H1 (cell line): ENCODE data around the gene PDPK1. TPM values are rescaled to one million over a fixed set of nuclear protein-coding genes. Genes with fewer than 3 reads are reported as not detected.
A peak's percentile ranks its signal among the peaks of the same experiment; 100 is the strongest.

Source experiments
- CTCF ChIA-PET: fragments of 300-600 bp; sonication (Branson Sonifier 250); formaldehyde crosslinking; loops from one replicate; lab custom pipeline; 2021; ENCODE audit not compliant: partially characterized antibody; lab: Charles Lee
- POLR2A ChIA-PET: fragments of 300-600 bp; sonication (Branson Sonifier 250); formaldehyde crosslinking; loops from one replicate; lab custom pipeline; 2021; ENCODE audit warnings: inconsistent platforms; ENCODE audit not compliant: partially characterized antibody; lab: Charles Lee
- DNase-seq, 2 experiments: peaks; one replicate each; pipeline versions ENCODE4 v3.0.0 to v3.0.0-alpha.2; 2010 to 2022; ENCODE audit warnings: low spot score in 2 of 2, low read depth in 1 of 2, mixed read lengths in 1 of 2
- FAIRE-seq: peaks from 2 replicates; lab custom pipeline; 2011; peaks lifted over from hg19 to GRCh38; lab: Jason Lieb, UNC
- H2AFZ ChIP-seq: 2 replicates; pipeline ENCODE4 v1.8.1; 2012; ENCODE audit warnings: low read length, inconsistent platforms
- H2AK5ac ChIP-seq: 2 replicates; pipeline ENCODE4 v1.6.1; 2013; ENCODE audit warnings: low read depth, low read length
- H2BK120ac ChIP-seq: replicated peaks from 2 replicates; pipeline ENCODE3; 2013; ENCODE audit warnings: low read depth, low read length, inconsistent platforms
- H2BK12ac ChIP-seq: 2 replicates; pipeline ENCODE4 v1.6.1; 2013; ENCODE audit warnings: low read depth, low read length
- H2BK15ac ChIP-seq: 2 replicates; pipeline ENCODE4 v1.6.1; 2013; ENCODE audit warnings: low read length
- H2BK20ac ChIP-seq: 2 replicates; pipeline ENCODE4 v1.6.1; 2013; ENCODE audit warnings: low read length
- H2BK5ac ChIP-seq: 2 replicates; pipeline ENCODE4 v1.6.1; 2013; ENCODE audit warnings: low read depth, low read length
- H3K14ac ChIP-seq: 2 replicates; pipeline ENCODE4 v1.6.1; 2013; ENCODE audit warnings: inconsistent platforms; ENCODE audit not compliant: insufficient read length
- H3K18ac ChIP-seq: 2 replicates; pipeline ENCODE4 v1.6.1; 2013; ENCODE audit warnings: low read length; ENCODE audit errors: extremely low read depth
- H3K23ac ChIP-seq: 2 replicates; pipeline ENCODE4 v1.6.1; 2013; ENCODE audit warnings: inconsistent platforms; ENCODE audit not compliant: insufficient read length
- H3K23me2 ChIP-seq: 2 replicates; pipeline ENCODE4 v1.6.1; 2013; ENCODE audit warnings: low read depth, low read length
- H3K27ac ChIP-seq: 2 replicates; pipeline ENCODE4 v1.6.1; 2011; ENCODE audit warnings: low read depth, low read length, inconsistent platforms
- H3K27me3 ChIP-seq, 4 experiments: replicated peaks in 1 of 4; 1 replicate in 1 of 4; 2 replicates in 3 of 4; pipeline versions ENCODE4 v1.6.1 to v1.8.1; 2011 to 2013; ENCODE audit warnings: low read length in 3 of 4, mild to moderate bottlenecking in 3 of 4, inconsistent platforms in 2 of 4, mixed read lengths in 2 of 4, moderate library complexity in 1 of 4; ENCODE audit not compliant: control insufficient read depth in 3 of 4, insufficient read depth in 3 of 4; ENCODE audit errors: extremely low read depth in 1 of 4
- H3K36me3 ChIP-seq, 4 experiments: 2 replicates each; pipeline versions ENCODE4 v1.6.1 to v1.8.1; 2011 to 2013; ENCODE audit warnings: mild to moderate bottlenecking in 4 of 4, low read length in 3 of 4, moderate library complexity in 2 of 4, control low read depth in 1 of 4, inconsistent platforms in 1 of 4; ENCODE audit not compliant: insufficient read depth in 4 of 4, control insufficient read depth in 2 of 4
- H3K4ac ChIP-seq: replicated peaks from 2 replicates; pipeline ENCODE3; 2013; ENCODE audit warnings: low read length, low read depth, mixed read lengths, inconsistent platforms; ENCODE audit not compliant: insufficient read length
- H3K4me1 ChIP-seq, 4 experiments: replicated peaks in 1 of 4; 1 replicate in 1 of 4; 2 replicates in 3 of 4; pipeline versions ENCODE4 v1.6.1 to v1.8.1; 2011 to 2013; ENCODE audit warnings: low read length in 3 of 4, inconsistent platforms in 2 of 4, mixed read lengths in 1 of 4; ENCODE audit not compliant: insufficient read depth in 4 of 4, control insufficient read depth in 3 of 4
- H3K4me2 ChIP-seq, 2 experiments: 2 replicates each; pipeline versions ENCODE4 v1.6.1 to v1.8.1; 2011 to 2013; ENCODE audit warnings: low read depth in 2 of 2, low read length in 2 of 2, control low read depth in 1 of 2, inconsistent platforms in 1 of 2, mild to moderate bottlenecking in 1 of 2; ENCODE audit not compliant: insufficient read depth in 1 of 2
- H3K4me3 ChIP-seq, 4 experiments: fragments of 200-600, 300-600 bp in 1 of 4; sonication (generic), shearing (Covaris generic), sonication (Bioruptor Twin) in 1 of 4; 2 replicates each; pipeline versions ENCODE4 v1.5.1 to v1.8.1; 2011 to 2016; ENCODE audit warnings: low read length in 4 of 4, low read depth in 3 of 4, control low read depth in 2 of 4, inconsistent platforms in 2 of 4, mild to moderate bottlenecking in 2 of 4, mixed read lengths in 1 of 4, moderate library complexity in 1 of 4; ENCODE audit not compliant: insufficient read depth in 2 of 4; ENCODE audit errors: extremely low read depth in 1 of 4
- H3K56ac ChIP-seq: replicated peaks from 2 replicates; pipeline ENCODE3; 2013; ENCODE audit warnings: low read depth, mild to moderate bottlenecking, mixed read lengths, low read length, inconsistent platforms; ENCODE audit not compliant: insufficient read length
- H3K79me1 ChIP-seq: 2 replicates; pipeline ENCODE4 v1.6.1; 2013; ENCODE audit warnings: low read depth, low read length, control low read depth
- H3K79me2 ChIP-seq, 2 experiments: 2 replicates each; pipeline versions ENCODE4 v1.6.1 to v1.8.1; 2012 to 2013; ENCODE audit warnings: low read length in 2 of 2, mild to moderate bottlenecking in 2 of 2, inconsistent platforms in 1 of 2; ENCODE audit not compliant: insufficient read depth in 2 of 2, control insufficient read depth in 1 of 2
- H3K9ac ChIP-seq, 4 experiments: replicated peaks in 1 of 4; 1 replicate in 1 of 4; 2 replicates in 3 of 4; pipeline versions ENCODE4 v1.6.1 to v1.8.1; 2011 to 2013; ENCODE audit warnings: low read depth in 3 of 4, low read length in 3 of 4, control low read depth in 2 of 4, mild to moderate bottlenecking in 2 of 4, moderate library complexity in 2 of 4, inconsistent platforms in 1 of 4; ENCODE audit errors: extremely low read depth in 1 of 4
- H3K9me3 ChIP-seq, 2 experiments: 2 replicates each; pipeline versions ENCODE4 v1.6.1 to v1.8.1; 2012 to 2013; ENCODE audit warnings: mild to moderate bottlenecking in 2 of 2, moderate library complexity in 2 of 2, control low read depth in 1 of 2, inconsistent platforms in 1 of 2, low read depth in 1 of 2, low read length in 1 of 2, mixed read lengths in 1 of 2; ENCODE audit not compliant: insufficient read depth in 2 of 2
- H4K20me1 ChIP-seq, 2 experiments: replicated peaks in 1 of 2; 2 replicates each; pipeline versions ENCODE3 to v1.8.1; 2011 to 2013; ENCODE audit warnings: inconsistent platforms in 2 of 2, low read length in 2 of 2, mild to moderate bottlenecking in 1 of 2; ENCODE audit not compliant: insufficient read depth in 2 of 2, control insufficient read depth in 1 of 2
- H4K5ac ChIP-seq: 2 replicates; pipeline ENCODE4 v1.6.1; 2013; ENCODE audit warnings: low read length, low read depth, mixed read lengths, inconsistent platforms; ENCODE audit not compliant: insufficient read length
- H4K8ac ChIP-seq: 2 replicates; pipeline ENCODE4 v1.8.0; 2013; ENCODE audit warnings: mild to moderate bottlenecking, moderate library complexity, low read length, inconsistent platforms; ENCODE audit not compliant: insufficient read depth; ENCODE audit errors: extremely low read depth
- H4K91ac ChIP-seq: replicated peaks from 2 replicates; pipeline ENCODE3; 2013; ENCODE audit warnings: low read length, mixed read lengths, inconsistent platforms; ENCODE audit not compliant: insufficient read length
- CTCF ChIP-seq, 3 experiments: IDR thresholded peaks; 1 replicate in 2 of 3; 2 replicates in 1 of 3; pipeline versions ENCODE4 v1.5.1 to v1.6.1; 2011; ENCODE audit warnings: low read length in 3 of 3, mild to moderate bottlenecking in 3 of 3, inconsistent platforms in 2 of 3, low read depth in 1 of 3, moderate library complexity in 1 of 3; ENCODE audit not compliant: insufficient read depth in 1 of 3; ENCODE audit errors: control extremely low read depth in 1 of 3
- GABPA ChIP-seq: IDR thresholded peaks from 2 replicates; pipeline ENCODE4 v1.6.1; 2011; ENCODE audit warnings: mild to moderate bottlenecking, low read length, moderate library complexity, borderline replicate concordance; ENCODE audit not compliant: insufficient read depth
- KDM4A ChIP-seq: IDR thresholded peaks from one replicate; pipeline ENCODE4 v1.7.1; 2012; ENCODE audit warnings: low read depth, mild to moderate bottlenecking, moderate library complexity, low read length, inconsistent platforms; ENCODE audit not compliant: severe bottlenecking
- MAX ChIP-seq: IDR thresholded peaks from 2 replicates; pipeline ENCODE4 v1.6.1; 2012; ENCODE audit warnings: inconsistent platforms
- NANOG ChIP-seq: IDR thresholded peaks from 2 replicates; pipeline ENCODE4 v1.6.1; 2011; ENCODE audit warnings: low read length, low read depth, mild to moderate bottlenecking, inconsistent platforms; ENCODE audit not compliant: insufficient read depth, poor library complexity, severe bottlenecking
- SRF ChIP-seq: IDR thresholded peaks from 2 replicates; pipeline ENCODE4 v1.6.1; 2011; ENCODE audit warnings: mild to moderate bottlenecking, low read depth, low read length, moderate library complexity
- YY1 ChIP-seq: IDR thresholded peaks from 2 replicates; pipeline ENCODE4 v1.6.1; 2011; ENCODE audit warnings: low read depth, mild to moderate bottlenecking, low read length
- WGBS, 2 experiments: shearing (Covaris generic) in 1 of 2; methylation state at CpG; one replicate each; pipeline versions ENCODE4 v1.1.6 to v1.1.7; 2013 to 2015; ENCODE audit warnings: low lambda C conversion rate in 2 of 2, mixed read lengths in 2 of 2, inconsistent platforms in 1 of 2, low coverage in 1 of 2, missing lambda C conversion rate in 1 of 2; ENCODE audit not compliant: insufficient replicate concordance in 2 of 2, insufficient coverage in 1 of 2, insufficient read length in 1 of 2; ENCODE audit errors: extremely low coverage in 1 of 2, missing lambda C conversion rate in 1 of 2; 5-methylcytosine and 5-hydroxymethylcytosine counted together
- polyA plus RNA-seq, 7 experiments: library from polyadenylated mRNA; depleted of rRNA in 3 of 7; stranded (reverse) in 5 of 7; unstranded in 2 of 7; fragments of >200 nt in 5 of 7; fragments of 200-250 nt in 2 of 7; gene quantifications; 1 replicate in 5 of 7; 2 replicates in 1 of 7; 4 replicates in 1 of 7; pipeline versions ENCODE4 v1.2.1 to v1.2.3, GENCODE V29; 2011 to 2013; ENCODE audit warnings: missing spikeins in 2 of 7, mixed read lengths in 2 of 7
- total RNA-seq: library from RNA; stranded (reverse); fragmentation: NEBNext Ultra II Directional; extraction: Animal tissue kit (Norgen Biotek cat#: 25700); gene quantifications from 2 replicates; pipeline ENCODE4 v1.2.1, GENCODE V29; 2021

The PDPK1 gene
- total and polyA plus RNA-seq, 2 of the 8 experiments (the other 6 are each of a cell fraction or from before 2014, with no cell fraction given): 17.1 to 27.8 TPM

- Histone ChIP-seq H3K4ac (no peak overlapping the region), H2BK5ac (peak overlapping the region; percentile 63; the same call in 1 of the 2 replicates), H3K23me2 (peaks cover 8% of the 10 kb centered on the region; the same call in 1 of the 2 replicates), H3K9ac (peak overlapping the region in 1 of 4 experiments; percentile 5; a peak in 1 of 7 replicates), H3K79me1 (peaks cover 12% of the 10 kb centered on the region), H3K36me3 (no peaks in the 10 kb centered on the region), H3K18ac (peak overlapping the region; percentile 48), H4K20me1 (peaks cover 16 to 24% of the 10 kb centered on the region in 2 experiments), H3K14ac (no peak overlapping the region), H3K79me2 (peaks cover 26 to 32% of the 10 kb centered on the region in 2 experiments), H3K4me1 (peaks cover 4 to 37% (median 22%) of the 10 kb centered on the region in 4 experiments), H2AK5ac (peak overlapping the region; percentile 95; the same call in 1 of the 2 replicates), H3K27ac (no peak overlapping the region), H2BK12ac (peak overlapping the region; percentile 96; the same call in 1 of the 2 replicates), H4K5ac (no peak overlapping the region), H3K4me3 (peak overlapping the region in 1 of 4 experiments; percentile 99; a peak in 2 of 8 replicates), H2AFZ (no peak overlapping the region), H3K27me3 (peaks cover 0 to 3% (median 0%) of the 10 kb centered on the region in 4 experiments; a peak in 2 of 7 replicates), H3K4me2 (peak overlapping the region in 1 of 2 experiments; percentile 71; a peak in 2 of 4 replicates), H3K23ac (no peak overlapping the region), H2BK120ac (no peak overlapping the region), H4K91ac (peak overlapping the region; percentile 38), H3K9me3 (no peaks in the 10 kb centered on the region), H2BK20ac (0 out of 2 replicates have a peak overlapping the region, but pooled peaks have one; percentile 43), H2BK15ac (peak overlapping the region; percentile 92; the same call in 1 of the 2 replicates), H3K56ac (no peak overlapping the region), H4K8ac (no peak overlapping the region)
- CTCF ChIA-PET: interaction anchor here (0.7 to 3.7 kb wide), 6 partner anchors 9 to 318 kb away, joined by 3 to 24 read pairs (median 4); no protein-coding TSS in a partner anchor
- FAIRE-seq (no peak), DNase-seq (no peak)
- 89% methylated on average over 17 of the region's 17 CpGs; no CpG with 5 or more reads in 1 of the 2 experiments for WGBS, 2 experiments
- POLR2A ChIA-PET: interaction anchor here (0.8 to 5.6 kb wide), 11 partner anchors 8 to 91 kb away, joined by 3 to 44 read pairs (median 4); partner anchors contain the start of genes AMDHD2, CEMP1 and TBC1D24
- TF ChIP-seq MAX (no peak), SRF (no peak), CTCF (IDR thresholded peaks at IDR 0.05; ENCODE audit: control extremely low read depth in 1 of 3, insufficient read depth in 1 of 3, low read depth in 1 of 3, low read length in 3 of 3) (no peak), YY1 (no peak), GABPA (no peak), KDM4A (no peak), NANOG (no peak)
Observed at GRCh38 chr16:2511996-2512734, 25.7 kb upstream of the PDPK1 start.
